GM23338 (cell line): Measurements from ENCODE around the gene TTYH1. TPM values are rescaled to one million over a fixed set of nuclear protein-coding genes. Genes with fewer than 3 reads are reported as not detected.
"Not testable (repeated sequence)": the region's sequence is repeated elsewhere in the genome, so short reads cannot be mapped to it uniquely, and the experiment has no call there.

Experiments
- ATAC-seq: fragments of 200-7000 bp; cut with Tn5 transposase; 3 replicates; pipeline ENCODE4 v1.9.1; 2020
- DNase-seq: peaks from one replicate; pipeline ENCODE4 v3.0.0-alpha.2; 2015; ENCODE audit warnings: low spot score
- H2AFZ ChIP-seq: fragments of 200-600 bp; sonication (generic); 2 replicates; pipeline ENCODE4 v1.8.0; 2016; ENCODE audit warnings: antibody characterized with exemption, mild to moderate bottlenecking, moderate library complexity
- H3F3A ChIP-seq: fragments of 200-600 bp; sonication (generic); replicated peaks from 2 replicates; pipeline ENCODE4 v1.8.0; 2017; ENCODE audit warnings: antibody characterized with exemption, mixed run types, low read depth
- H3K27ac ChIP-seq: fragments of 200-600 bp; sonication (generic); 2 replicates; pipeline ENCODE4 v1.6.1; 2016; ENCODE audit warnings: low read depth
- H3K27me3 ChIP-seq: fragments of 200-600 bp; sonication (generic); 2 replicates; pipeline ENCODE4 v1.8.0; 2016; ENCODE audit warnings: mild to moderate bottlenecking, mixed run types, moderate library complexity; ENCODE audit not compliant: insufficient read depth
- H3K36me3 ChIP-seq: fragments of 200-600 bp; sonication (generic); 2 replicates; pipeline ENCODE4 v1.8.0; 2016; ENCODE audit warnings: mild to moderate bottlenecking; ENCODE audit not compliant: insufficient read depth
- H3K4me1 ChIP-seq: fragments of 200-600 bp; sonication (generic); 2 replicates; pipeline ENCODE4 v1.8.0; 2016; ENCODE audit warnings: mild to moderate bottlenecking, moderate library complexity; ENCODE audit not compliant: insufficient read depth
- H3K4me2 ChIP-seq: fragments of 200-600 bp; sonication (generic); 2 replicates; pipeline ENCODE4 v1.7.1; 2017; ENCODE audit warnings: mixed run types
- H3K4me3 ChIP-seq: fragments of 200-600 bp; sonication (generic); 2 replicates; pipeline ENCODE4 v1.6.1; 2016; ENCODE audit warnings: mixed run types
- H3K79me2 ChIP-seq: fragments of 200-600 bp; sonication (generic); replicated peaks from 2 replicates; pipeline ENCODE4 v1.8.0; 2017; ENCODE audit warnings: mild to moderate bottlenecking; ENCODE audit not compliant: insufficient read depth
- H3K9me2 ChIP-seq: fragments of 200-600 bp; sonication (generic); 2 replicates; pipeline ENCODE4 v1.8.0; 2017; ENCODE audit not compliant: insufficient read depth
- H4K20me1 ChIP-seq: fragments of 200-600 bp; sonication (generic); replicated peaks from 2 replicates; pipeline ENCODE4 v1.8.0; 2017; ENCODE audit warnings: mild to moderate bottlenecking; ENCODE audit not compliant: insufficient read depth
- H3K27ac Mint-ChIP-seq: 2 replicates; pipeline ENCODE4 v1.8.0; 2020; ENCODE audit warnings: inconsistent platforms, mild to moderate bottlenecking, moderate library complexity, mixed read lengths
- H3K27me3 Mint-ChIP-seq: 3 replicates; pipeline ENCODE4 v1.8.0; 2022; ENCODE audit warnings: low read depth, mild to moderate bottlenecking, moderate library complexity, mixed read lengths, inconsistent platforms; ENCODE audit not compliant: insufficient read depth, poor library complexity
- H3K36me3 Mint-ChIP-seq: 3 replicates; pipeline ENCODE4 v1.8.0; 2021; ENCODE audit warnings: low read depth, mild to moderate bottlenecking, inconsistent platforms, moderate library complexity, mixed read lengths
- H3K4me1 Mint-ChIP-seq: 3 replicates; pipeline ENCODE4 v1.8.0; 2020; ENCODE audit warnings: mild to moderate bottlenecking, inconsistent platforms, mixed read lengths
- H3K4me3 Mint-ChIP-seq: 3 replicates; pipeline ENCODE4 v1.8.0; 2021; ENCODE audit warnings: moderate library complexity, mild to moderate bottlenecking, inconsistent platforms, mixed read lengths
- H3K9me3 Mint-ChIP-seq: 3 replicates; pipeline ENCODE4 v1.8.0; 2020; ENCODE audit warnings: moderate library complexity, mild to moderate bottlenecking, inconsistent platforms, mixed read lengths
- CREB1 ChIP-seq: fragments of 250-450 bp; sonication (Bioruptor Pico); IDR thresholded peaks from 2 replicates; pipeline ENCODE4 v1.5.0; 2020; ENCODE audit warnings: low read depth, mild to moderate bottlenecking, moderate library complexity
- EZH2phosphoT487 ChIP-seq: fragments of 200-600 bp; sonication (generic); IDR thresholded peaks from one replicate; pipeline ENCODE4 v1.8.1; 2018; ENCODE audit warnings: antibody characterized with exemption; ENCODE audit not compliant: unreplicated experiment
- NANOG ChIP-seq: IDR thresholded peaks from 2 replicates; pipeline ENCODE4 v1.6.1; 2016; ENCODE audit warnings: antibody characterized with exemption, borderline replicate concordance
- ZNF462 ChIP-seq: fragments of 250-450 bp; sonication (Bioruptor Pico); IDR thresholded peaks from 2 replicates; pipeline ENCODE4 v1.5.0; 2020; ENCODE audit warnings: mild to moderate bottlenecking, moderate library complexity
- polyA plus RNA-seq: library from polyadenylated mRNA; unstranded; fragments of >200 nt; fragmentation: Nextera tagmentation; extraction: Ambion mirVana; gene quantifications from 2 replicates; pipeline ENCODE4 v1.2.1, GENCODE V29; 2016
- total RNA-seq: library from RNA; depleted of rRNA; stranded (reverse); fragments of >200 nt; shearing (Covaris generic); gene quantifications from 2 replicates; pipeline ENCODE4 v1.2.3, GENCODE V29; 2014
- TF ChIP-seq, protein P1 (sequence below): IDR thresholded peaks from 2 replicates; pipeline ENCODE4 v1.6.1; 2016; ENCODE audit warnings: antibody characterized with exemption

Gene TTYH1
- total and polyA plus RNA-seq, 2 experiments from 2014 or later, result 18.2 to 40.8 TPM

DNA sequence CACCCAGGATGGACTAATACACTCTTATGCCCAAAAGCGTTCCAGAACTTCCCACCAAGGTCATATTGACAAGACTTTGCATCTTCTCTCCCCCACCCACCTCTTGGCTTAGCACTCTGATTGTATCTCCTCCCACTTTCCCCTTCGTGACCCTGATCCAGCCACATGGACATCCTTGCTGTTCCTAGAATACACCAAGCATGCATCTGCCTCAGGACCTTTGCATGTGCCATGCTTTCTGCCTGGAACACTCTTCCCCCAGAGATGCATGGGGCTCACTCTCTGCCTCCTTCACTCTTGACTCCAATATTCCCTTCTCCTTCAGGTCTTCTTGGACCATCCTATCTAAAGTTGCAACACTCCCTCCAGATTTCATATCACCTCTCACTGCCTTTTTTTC is 34.4 kb upstream of the TTYH1 start (continued):
- TF ChIP-seq ZNF462 (CRISPR knock-in tag), result no peak

- not testable (repeated sequence) for H3K4me3 ChIP-seq, H2AFZ ChIP-seq, H3K4me1 Mint-ChIP-seq, H3K4me3 Mint-ChIP-seq, H3K4me1 ChIP-seq, H3K4me2 ChIP-seq, H3F3A ChIP-seq, H4K20me1 ChIP-seq, H3K27me3 Mint-ChIP-seq, H3K36me3 ChIP-seq, H3K9me3 Mint-ChIP-seq, H3K27me3 ChIP-seq, H3K27ac ChIP-seq, ATAC-seq, H3K27ac Mint-ChIP-seq, H3K9me2 ChIP-seq, H3K36me3 Mint-ChIP-seq, H3K79me2 ChIP-seq, DNase-seq
Observed at GRCh38 chr19:54382041-54382440, 33.2 kb upstream of the TTYH1 start.

- no peak overlapping the region for H3K27ac ChIP-seq
- H3K4me3 ChIP-seq, result no peak overlapping the region
- no peaks in the 10 kb centered on the region for H4K20me1 ChIP-seq
- no peak overlapping the region for H3K4me2 ChIP-seq
- Mint-ChIP-seq H3K27me3 (peaks cover 4% of the 10 kb centered on the region), H3K9me3 (peaks cover 4% of the 10 kb centered on the region; the same call in 1 of the 3 replicates), H3K27ac (no peak overlapping the region), H3K4me3 (no peak overlapping the region), H3K36me3 (no peaks in the 10 kb centered on the region; the same call in 2 of the 3 replicates), H3K4me1 (peaks cover 3% of the 10 kb centered on the region; the same call in 1 of the 3 replicates)
- no peak for TF ChIP-seq NANOG
- TF ChIP-seq, protein P1, sequence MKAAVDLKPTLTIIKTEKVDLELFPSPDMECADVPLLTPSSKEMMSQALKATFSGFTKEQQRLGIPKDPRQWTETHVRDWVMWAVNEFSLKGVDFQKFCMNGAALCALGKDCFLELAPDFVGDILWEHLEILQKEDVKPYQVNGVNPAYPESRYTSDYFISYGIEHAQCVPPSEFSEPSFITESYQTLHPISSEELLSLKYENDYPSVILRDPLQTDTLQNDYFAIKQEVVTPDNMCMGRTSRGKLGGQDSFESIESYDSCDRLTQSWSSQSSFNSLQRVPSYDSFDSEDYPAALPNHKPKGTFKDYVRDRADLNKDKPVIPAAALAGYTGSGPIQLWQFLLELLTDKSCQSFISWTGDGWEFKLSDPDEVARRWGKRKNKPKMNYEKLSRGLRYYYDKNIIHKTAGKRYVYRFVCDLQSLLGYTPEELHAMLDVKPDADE, result no peak
- TF ChIP-seq EZH2phosphoT487, result no peak
- TF ChIP-seq CREB1 (CRISPR knock-in tag), result no peak
- no peaks in the 10 kb centered on the region; the same call in 1 of the 2 replicates for H3K4me1 ChIP-seq
- no peaks in the 10 kb centered on the region for H3K9me2 ChIP-seq
- no peaks in the 10 kb centered on the region for H3K79me2 ChIP-seq
- no peak overlapping the region for H2AFZ ChIP-seq
- DNase-seq (no peak), ATAC-seq (no peak)
- no peaks in the 10 kb centered on the region for H3F3A ChIP-seq
- H3K36me3 ChIP-seq, result no peaks in the 10 kb centered on the region
- peaks cover 10% of the 10 kb centered on the region for H3K27me3 ChIP-seq
Observed at GRCh38 chr19:54383330-54383729, 31.9 kb upstream of the TTYH1 start.
